Neural progenitor cell (in vitro differentiated cells): Measurements from ENCODE around the gene POLK.
"Not testable (repeated sequence)": the region's sequence is repeated elsewhere in the genome, so short reads cannot be mapped to it uniquely, and the experiment has no call there.

Experiments used
- CTCF ChIP-seq: fragments of 200-600 bp; sonication (generic); IDR thresholded peaks from 2 replicates; pipeline ENCODE4 v1.5.1; 2017; ENCODE audit warnings: antibody characterized with exemption, mild to moderate bottlenecking
- EZH2 ChIP-seq: fragments of 200-600 bp; sonication (generic); IDR thresholded peaks from 2 replicates; pipeline ENCODE4 v1.6.1; 2017; ENCODE audit warnings: antibody characterized with exemption, mild to moderate bottlenecking, moderate library complexity
- EZH2phosphoT487 ChIP-seq: fragments of 200-600 bp; sonication (generic); IDR thresholded peaks from 2 replicates; pipeline ENCODE4 v1.6.1; 2017; ENCODE audit warnings: antibody characterized with exemption

DNA sequence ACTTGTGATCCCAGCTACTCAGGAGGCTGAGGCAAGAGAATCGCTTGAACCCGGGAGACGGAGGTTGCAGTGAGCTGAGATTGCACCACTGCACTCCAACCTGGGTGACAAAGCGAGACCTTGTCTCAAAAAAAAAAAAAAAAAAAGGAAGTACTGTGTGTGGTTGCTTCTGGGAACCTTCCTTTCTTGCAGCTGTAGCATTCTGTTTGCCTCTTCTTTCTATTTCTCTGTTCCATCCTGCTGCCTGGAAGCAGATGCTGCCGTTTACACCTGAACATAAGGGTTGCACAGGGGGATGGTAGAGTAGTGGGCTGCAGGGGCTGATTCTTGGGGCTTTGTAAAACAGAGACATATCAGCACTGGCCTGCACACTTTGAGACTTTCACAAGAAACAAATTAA is 95.7 kb downstream of the POLK start:
- TF ChIP-seq CTCF, EZH2, EZH2phosphoT487: not testable (repeated sequence)
